Panc1 (cell line): ENCODE results near the gene INTS3. TPM values are rescaled to one million over a fixed set of nuclear protein-coding genes. Genes with fewer than 3 reads are reported as not detected.

Experiments
- ATAC-seq: fragments of 200-7000 bp; cut with Tn5 transposase; 2 replicates; pipeline ENCODE4 v1.9.1; 2020; ENCODE audit warnings: mild to moderate bottlenecking, moderate library complexity
- BruUV-seq: library from RNA; stranded (reverse); fragments of 400-500 nt; replicated peaks from 2 replicates; lab custom pipeline; 2021; lab: Mats Ljungman, UMichigan
- CTCF ChIA-PET: fragments of 300-600 bp; sonication (Branson Sonifier 250); formaldehyde crosslinking; loops from one replicate; lab custom pipeline; 2022; ENCODE audit warnings: antibody characterized with exemption; lab: Charles Lee
- POLR2A ChIA-PET: fragments of 300-600 bp; sonication (Branson Sonifier 250); formaldehyde crosslinking; loops from one replicate; lab custom pipeline; 2022; ENCODE audit warnings: antibody characterized with exemption; lab: Charles Lee
- DNase-seq: peaks from one replicate; pipeline ENCODE4 v3.0.0-alpha.2; 2010; ENCODE audit warnings: low read depth, low spot score
- H3K27ac ChIP-seq: 2 replicates; pipeline ENCODE4 v1.5.1; 2011; ENCODE audit warnings: mild to moderate bottlenecking, low read length, inconsistent platforms
- H3K27me3 ChIP-seq: fragments of 200-500 bp; sonication (Bioruptor generic); 2 replicates; pipeline ENCODE4 v1.6.0; 2014; ENCODE audit warnings: low read length, inconsistent platforms; ENCODE audit not compliant: control insufficient read depth, insufficient read depth
- H3K36me3 ChIP-seq: fragments of 200-500 bp; sonication (Bioruptor generic); 2 replicates; pipeline ENCODE4 v1.5.1; 2014; ENCODE audit warnings: inconsistent platforms, mild to moderate bottlenecking, low read length, moderate library complexity; ENCODE audit not compliant: control insufficient read depth, insufficient read depth
- H3K4me1 ChIP-seq: 2 replicates; pipeline ENCODE4 v1.5.1; 2011; ENCODE audit warnings: inconsistent platforms, mild to moderate bottlenecking, low read length, moderate library complexity; ENCODE audit not compliant: control insufficient read depth, insufficient read depth
- H3K4me3 ChIP-seq, 2 experiments: 2 replicates each; pipeline ENCODE4 v1.5.1; 2011 to 2012; ENCODE audit warnings: low read depth in 2 of 2, low read length in 2 of 2, mild to moderate bottlenecking in 2 of 2, inconsistent platforms in 1 of 2, moderate library complexity in 1 of 2
- H3K9me3 ChIP-seq: fragments of 200-500 bp; sonication (Bioruptor generic); 2 replicates; pipeline ENCODE4 v1.5.1; 2014; ENCODE audit warnings: low read depth, mild to moderate bottlenecking, inconsistent platforms, low read length, moderate library complexity; ENCODE audit not compliant: control insufficient read depth, insufficient read depth
- CTCF ChIP-seq: fragments of 450-650 bp; IDR thresholded peaks from 2 replicates; pipeline ENCODE4 v1.5.1; 2017; ENCODE audit warnings: mild to moderate bottlenecking
- POLR2AphosphoS5 ChIP-seq: IDR thresholded peaks from 2 replicates; pipeline ENCODE4 v1.6.1; 2012; ENCODE audit warnings: mild to moderate bottlenecking, low read depth, low read length, moderate library complexity
- SIN3A ChIP-seq: IDR thresholded peaks from 2 replicates; pipeline ENCODE4 v1.6.1; 2012; ENCODE audit warnings: low read depth, mild to moderate bottlenecking, low read length, moderate library complexity, borderline replicate concordance; ENCODE audit not compliant: insufficient read depth
- TCF7L2 ChIP-seq: IDR thresholded peaks from 2 replicates; pipeline ENCODE4 v1.6.1; 2011; ENCODE audit warnings: mild to moderate bottlenecking, low read depth, low read length, inconsistent platforms
- in situ Hi-C: cut with HindIII; loops from 2 replicates; pipeline ENCODE4 v1.10.0; 2016; ENCODE audit warnings: low sequenced_read_pairs, low pct_unique_long_range_greater_than_20kb
- intact Hi-C: fragments of 100-400 bp; cut with micrococcal nuclease; formaldehyde crosslinking; loops from one replicate; pipeline ENCODE4 v1.10.0; 2022; ENCODE audit not compliant: unreplicated experiment
- total RNA-seq: library from RNA; stranded (reverse); gene quantifications from one replicate; pipeline ENCODE4 v1.2.1, GENCODE V29; 2021; ENCODE audit not compliant: unreplicated experiment
- TF ChIP-seq, protein P1 (sequence below), 2 experiments: IDR thresholded peaks; 2 replicates each; pipeline ENCODE4 v1.6.1; 2011 to 2012; ENCODE audit warnings: low read depth in 2 of 2, control low read depth in 1 of 2, low read length in 1 of 2, mild to moderate bottlenecking in 1 of 2, moderate library complexity in 1 of 2; ENCODE audit not compliant: insufficient read depth in 1 of 2

The INTS3 gene
- total RNA-seq, 1 experiment from 2014 or later, result 77.3 TPM

DNA sequence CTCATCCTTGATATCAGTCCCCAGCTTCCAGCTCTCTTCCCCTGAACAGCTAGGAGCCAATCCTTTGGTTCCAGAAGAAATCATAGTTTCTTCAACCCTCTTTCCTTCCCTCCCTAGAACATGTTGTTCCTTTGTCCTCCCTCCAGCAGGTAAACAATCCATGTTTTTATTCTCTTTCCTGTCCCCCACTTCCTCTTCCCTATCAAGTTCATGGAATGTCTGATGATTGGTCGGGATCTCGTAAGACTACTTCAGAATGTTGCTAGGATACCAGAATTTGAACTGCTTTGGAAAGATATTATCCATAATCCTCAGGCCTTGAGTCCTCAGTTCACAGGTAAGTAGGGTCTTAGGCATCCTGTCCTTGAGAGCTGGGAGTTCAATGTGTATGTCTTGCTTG lies 24.2 kb downstream of the INTS3 start:
- BruUV-seq, result no TSS peak
- Histone ChIP-seq H3K27ac (no peak overlapping the region), H3K9me3 (no peaks in the 10 kb centered on the region), H3K4me1 (no peaks in the 10 kb centered on the region), H3K27me3 (no peaks in the 10 kb centered on the region), H3K36me3 (peaks cover 35% of the 10 kb centered on the region), H3K4me3 (no peak overlapping the region)
- CTCF ChIA-PET, result no interaction called here
- in situ Hi-C loops (no loop called here), intact Hi-C loops (no loop called here)
- no peak for TF ChIP-seq CTCF
- TF ChIP-seq, protein P1, sequence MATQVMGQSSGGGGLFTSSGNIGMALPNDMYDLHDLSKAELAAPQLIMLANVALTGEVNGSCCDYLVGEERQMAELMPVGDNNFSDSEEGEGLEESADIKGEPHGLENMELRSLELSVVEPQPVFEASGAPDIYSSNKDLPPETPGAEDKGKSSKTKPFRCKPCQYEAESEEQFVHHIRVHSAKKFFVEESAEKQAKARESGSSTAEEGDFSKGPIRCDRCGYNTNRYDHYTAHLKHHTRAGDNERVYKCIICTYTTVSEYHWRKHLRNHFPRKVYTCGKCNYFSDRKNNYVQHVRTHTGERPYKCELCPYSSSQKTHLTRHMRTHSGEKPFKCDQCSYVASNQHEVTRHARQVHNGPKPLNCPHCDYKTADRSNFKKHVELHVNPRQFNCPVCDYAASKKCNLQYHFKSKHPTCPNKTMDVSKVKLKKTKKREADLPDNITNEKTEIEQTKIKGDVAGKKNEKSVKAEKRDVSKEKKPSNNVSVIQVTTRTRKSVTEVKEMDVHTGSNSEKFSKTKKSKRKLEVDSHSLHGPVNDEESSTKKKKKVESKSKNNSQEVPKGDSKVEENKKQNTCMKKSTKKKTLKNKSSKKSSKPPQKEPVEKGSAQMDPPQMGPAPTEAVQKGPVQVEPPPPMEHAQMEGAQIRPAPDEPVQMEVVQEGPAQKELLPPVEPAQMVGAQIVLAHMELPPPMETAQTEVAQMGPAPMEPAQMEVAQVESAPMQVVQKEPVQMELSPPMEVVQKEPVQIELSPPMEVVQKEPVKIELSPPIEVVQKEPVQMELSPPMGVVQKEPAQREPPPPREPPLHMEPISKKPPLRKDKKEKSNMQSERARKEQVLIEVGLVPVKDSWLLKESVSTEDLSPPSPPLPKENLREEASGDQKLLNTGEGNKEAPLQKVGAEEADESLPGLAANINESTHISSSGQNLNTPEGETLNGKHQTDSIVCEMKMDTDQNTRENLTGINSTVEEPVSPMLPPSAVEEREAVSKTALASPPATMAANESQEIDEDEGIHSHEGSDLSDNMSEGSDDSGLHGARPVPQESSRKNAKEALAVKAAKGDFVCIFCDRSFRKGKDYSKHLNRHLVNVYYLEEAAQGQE (IDR thresholded peaks at IDR 0.05; ENCODE audit: insufficient read depth in 1 of 2, low read depth in 2 of 2, low read length in 1 of 2), result no peak
- no peak for TF ChIP-seq TCF7L2
- TF ChIP-seq SIN3A, result no peak
- TF ChIP-seq POLR2AphosphoS5, result no peak
- DNase-seq, result no peak
- POLR2A ChIA-PET, result no interaction called here
- ATAC-seq, result no peak

DNA sequence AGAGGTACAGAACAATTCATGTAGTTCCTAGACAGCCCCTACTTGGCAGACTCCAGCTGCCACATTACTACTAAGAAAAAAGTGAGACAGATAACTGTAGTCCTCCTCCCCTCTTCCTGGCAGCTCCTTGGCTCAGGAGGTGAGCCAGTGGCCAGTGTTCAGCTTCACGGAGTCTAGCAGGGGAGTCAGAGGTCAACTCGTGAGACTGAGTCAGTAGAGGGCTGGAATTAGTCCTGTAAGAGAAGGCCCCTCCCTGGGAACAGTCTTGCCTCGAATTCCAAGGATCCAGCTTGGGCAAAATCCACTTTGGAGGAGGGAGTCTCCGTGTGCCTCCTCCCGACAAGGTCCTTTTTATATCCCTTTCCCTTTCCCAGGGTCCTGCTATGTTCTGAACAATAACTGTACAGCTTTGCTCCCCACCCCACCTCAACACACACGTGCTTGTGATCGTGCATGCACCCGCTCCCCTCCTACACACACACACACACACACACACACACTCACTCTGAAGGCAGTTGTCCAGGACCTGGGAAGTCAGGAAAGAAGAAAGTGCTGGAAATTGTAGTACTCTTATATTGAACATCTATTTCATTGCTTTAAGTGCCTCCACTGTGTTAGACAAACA lies 24.8 kb downstream of the INTS3 start:
- no TSS peak for BruUV-seq
- no peak overlapping the region for H3K4me3 ChIP-seq
- H3K27me3 ChIP-seq, result no peaks in the 10 kb centered on the region
- TF ChIP-seq SIN3A, result no peak
- TF ChIP-seq, protein P1 (IDR thresholded peaks at IDR 0.05; ENCODE audit: insufficient read depth in 1 of 2, low read depth in 2 of 2, low read length in 1 of 2), result no peak
- ChIA-PET CTCF (no interaction called here), POLR2A (interaction anchor here (0.6 kb wide), 1 partner anchor 49 kb away, joined by 7 read pairs; no protein-coding TSS in a partner anchor)
- in situ Hi-C loops, result no loop called here
- ATAC-seq, result no peak
- peaks cover 38% of the 10 kb centered on the region for H3K36me3 ChIP-seq
- H3K4me1 ChIP-seq, result no peaks in the 10 kb centered on the region
- H3K27ac ChIP-seq, result no peak overlapping the region
- intact Hi-C loops, result no loop called here
- H3K9me3 ChIP-seq, result no peaks in the 10 kb centered on the region
- DNase-seq, result no peak
